Stimulated activated CD4-positive, alpha-beta T cell treated with anti-CD3 and anti-CD28 coated beads, TNF-alpha, amount 100 ng/mL, for 48 hours (primary cell): ENCODE results near the gene SLC27A6.
"Not testable (repeated sequence)": the region's sequence is repeated elsewhere in the genome, so short reads cannot be mapped to it uniquely, and the experiment has no call there.

Source experiments
- DNase-seq, 3 donors: peaks; one replicate each; pipeline ENCODE4 v3.0.0-alpha.2; 2020; ENCODE audit warnings: low read depth in 3 of 3

Gene SLC27A6, protein sequence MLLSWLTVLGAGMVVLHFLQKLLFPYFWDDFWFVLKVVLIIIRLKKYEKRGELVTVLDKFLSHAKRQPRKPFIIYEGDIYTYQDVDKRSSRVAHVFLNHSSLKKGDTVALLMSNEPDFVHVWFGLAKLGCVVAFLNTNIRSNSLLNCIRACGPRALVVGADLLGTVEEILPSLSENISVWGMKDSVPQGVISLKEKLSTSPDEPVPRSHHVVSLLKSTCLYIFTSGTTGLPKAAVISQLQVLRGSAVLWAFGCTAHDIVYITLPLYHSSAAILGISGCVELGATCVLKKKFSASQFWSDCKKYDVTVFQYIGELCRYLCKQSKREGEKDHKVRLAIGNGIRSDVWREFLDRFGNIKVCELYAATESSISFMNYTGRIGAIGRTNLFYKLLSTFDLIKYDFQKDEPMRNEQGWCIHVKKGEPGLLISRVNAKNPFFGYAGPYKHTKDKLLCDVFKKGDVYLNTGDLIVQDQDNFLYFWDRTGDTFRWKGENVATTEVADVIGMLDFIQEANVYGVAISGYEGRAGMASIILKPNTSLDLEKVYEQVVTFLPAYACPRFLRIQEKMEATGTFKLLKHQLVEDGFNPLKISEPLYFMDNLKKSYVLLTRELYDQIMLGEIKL

DNA sequence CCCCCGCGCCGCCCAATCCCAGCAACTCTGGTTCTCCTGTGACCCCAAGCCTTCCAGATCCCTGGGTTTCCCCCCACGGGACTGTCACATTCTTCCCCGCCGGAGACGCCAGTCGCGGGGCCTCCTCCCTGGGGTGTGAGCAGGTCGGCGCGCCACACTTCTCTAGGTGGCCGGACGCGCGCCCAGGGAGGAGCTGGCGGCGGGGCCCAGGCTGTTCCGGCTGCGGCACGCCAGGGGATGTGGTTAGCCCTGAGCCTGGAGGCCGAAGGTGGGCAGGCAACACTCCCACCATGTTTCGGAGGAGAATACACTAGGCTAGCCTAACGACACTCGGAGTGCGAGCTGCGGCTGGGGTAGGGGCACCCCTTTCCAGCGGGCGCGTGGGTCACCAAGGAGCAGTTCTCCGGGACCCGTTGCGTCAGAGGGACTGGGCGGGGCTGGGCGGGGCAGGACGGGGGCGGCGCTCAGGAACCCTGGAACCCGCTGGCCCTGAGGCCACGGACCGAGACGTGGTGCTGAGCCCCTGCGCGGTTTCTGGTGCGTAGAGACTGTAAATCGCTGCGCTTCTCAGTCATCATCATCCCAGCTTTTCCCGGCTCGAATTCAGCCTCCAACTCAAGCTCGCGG is at the start of gene SLC27A6:
Gene SLC27A6 (plus strand): TSS at position 478 of the 627 bp plus-strand sequence. CDS start 650 bp downstream, outside the sequence.
- no peak for DNase-seq

DNA sequence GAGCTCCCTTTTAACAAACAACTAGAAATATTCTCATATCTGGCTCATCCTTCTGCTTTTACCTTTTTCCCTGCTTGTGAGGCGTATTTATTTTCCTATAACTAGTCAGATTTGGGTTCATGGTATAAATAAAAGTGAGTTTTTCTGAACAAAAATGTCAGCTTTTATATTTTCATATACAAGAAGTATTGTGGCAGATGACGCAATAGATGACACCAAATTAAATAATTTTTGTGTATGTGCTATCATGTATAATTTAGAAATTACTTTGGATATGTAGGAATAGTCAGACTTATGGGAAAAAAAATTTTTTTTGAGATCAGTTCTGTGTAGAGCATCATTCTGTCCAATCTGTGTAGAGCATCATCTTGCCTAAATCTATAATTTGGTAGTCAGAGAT is 45.7 kb upstream of the SLC27A6 start:
- no peak for DNase-seq

DNA sequence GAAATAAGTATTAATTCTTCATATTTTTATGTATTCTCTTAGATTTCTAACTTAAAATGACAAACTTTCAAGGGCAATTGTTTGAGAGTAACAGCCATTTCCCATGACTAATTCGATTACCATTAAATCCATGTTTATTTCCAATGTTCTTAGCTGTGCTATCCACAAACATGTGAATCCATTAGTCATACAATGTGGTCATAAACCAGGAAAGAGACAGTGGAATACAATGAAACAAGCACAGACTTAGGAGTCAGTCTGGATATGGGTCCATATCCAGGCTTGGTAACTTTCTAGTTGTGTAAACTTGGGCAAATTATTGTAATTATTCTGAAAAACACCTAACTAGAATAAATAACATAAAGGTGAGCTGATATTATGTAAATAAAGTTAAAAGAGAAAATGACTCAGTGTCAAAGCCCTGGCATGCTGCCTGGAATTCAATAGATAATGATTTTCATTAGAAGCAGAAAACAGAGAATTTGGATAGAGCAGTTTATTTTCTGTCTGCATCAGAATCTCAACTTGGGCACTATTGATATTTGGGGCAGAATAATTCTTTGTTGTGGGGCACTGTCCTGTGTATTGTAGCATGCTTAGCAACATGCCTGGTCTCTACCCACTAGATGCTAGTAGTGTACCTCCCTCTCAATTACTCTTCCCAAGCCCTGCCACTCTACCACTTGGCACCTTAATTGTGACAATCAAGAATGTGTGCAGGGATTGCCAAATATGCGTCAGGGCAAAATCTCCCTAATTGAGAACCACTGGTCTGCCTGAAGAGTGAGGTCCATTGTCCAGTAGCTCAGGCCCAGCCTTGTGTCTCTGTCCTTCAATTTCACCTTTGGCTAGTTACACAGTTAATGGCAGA is 44.7 kb upstream of the SLC27A6 start:
- DNase-seq: no peak

DNA sequence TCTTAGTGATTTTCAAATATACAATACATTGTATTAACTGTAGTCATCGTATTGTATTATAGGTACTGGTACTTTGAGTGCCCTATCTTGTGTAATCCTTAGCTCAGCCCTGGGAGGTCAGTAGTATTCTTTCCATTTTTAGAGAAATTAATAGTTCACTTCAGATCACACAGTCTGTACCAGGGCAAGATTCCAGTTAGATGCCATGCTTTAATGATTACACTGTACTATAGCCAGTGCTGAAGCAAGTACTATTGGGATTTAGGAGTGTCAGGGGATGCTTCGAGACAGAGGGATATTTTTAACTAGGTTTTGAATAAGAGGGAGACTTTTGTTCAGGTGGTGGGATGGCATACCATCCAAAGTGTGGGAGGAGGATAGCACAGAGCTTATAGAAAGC is 41.0 kb upstream of the SLC27A6 start:
- DNase-seq: no peak

DNA sequence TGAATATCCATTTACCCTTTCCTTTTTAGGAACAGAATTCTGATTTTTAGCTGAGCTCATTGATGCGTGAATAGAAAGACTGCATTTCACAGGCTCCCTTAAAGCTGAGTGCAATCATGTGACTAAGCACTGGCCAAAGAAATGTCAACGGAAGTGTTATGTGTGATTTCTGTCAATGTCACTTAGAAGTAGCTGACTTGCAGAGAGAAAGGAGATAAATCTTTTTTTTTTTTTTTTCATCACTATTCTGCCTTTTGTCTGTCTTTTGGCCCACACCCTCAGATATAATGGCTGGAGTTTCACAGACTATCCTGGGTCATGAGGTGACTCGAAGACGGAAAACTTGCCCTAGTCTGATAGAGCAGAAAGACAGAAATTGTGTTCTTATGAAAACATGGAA is 39.3 kb upstream of the SLC27A6 start:
- no peak for DNase-seq

DNA sequence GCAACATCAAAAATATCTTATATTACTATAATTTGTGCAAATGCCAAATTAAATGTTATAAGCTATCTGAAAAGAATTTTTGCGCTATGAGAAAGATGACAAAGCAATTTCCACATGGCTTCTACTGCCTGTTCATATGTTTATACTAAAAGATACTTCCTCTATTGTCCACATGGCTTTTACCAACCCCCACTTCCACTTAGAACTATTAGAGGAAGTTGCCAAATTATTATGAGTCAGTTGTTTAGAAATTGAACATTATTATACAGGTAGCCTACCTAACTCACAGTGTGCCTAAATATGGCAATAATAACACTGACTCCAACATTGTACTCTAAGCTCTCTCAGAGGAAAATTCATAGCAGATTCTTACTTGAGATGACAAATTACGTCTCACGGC is 37.6 kb upstream of the SLC27A6 start:
- DNase-seq: no peak

DNA sequence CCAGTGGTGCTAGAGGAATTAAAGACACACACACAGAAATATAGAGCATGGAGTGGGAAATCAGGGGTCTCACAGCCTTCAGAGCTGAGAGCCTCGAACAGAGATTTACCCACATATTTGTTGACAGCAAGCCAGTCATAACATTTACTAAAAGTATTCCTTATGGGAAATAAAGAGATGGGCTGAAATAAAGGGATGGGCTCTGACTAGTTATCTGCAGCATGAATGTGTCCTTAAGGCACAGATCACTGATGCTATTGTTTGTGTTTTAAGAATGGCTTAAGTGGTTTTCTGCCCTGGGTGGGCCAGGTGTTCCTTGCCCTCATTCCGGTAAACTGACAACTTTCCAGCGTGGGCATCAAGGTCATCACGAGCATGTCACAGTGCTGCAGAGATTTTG is 33.1 kb upstream of the SLC27A6 start:
- not testable (repeated sequence) for DNase-seq

DNA sequence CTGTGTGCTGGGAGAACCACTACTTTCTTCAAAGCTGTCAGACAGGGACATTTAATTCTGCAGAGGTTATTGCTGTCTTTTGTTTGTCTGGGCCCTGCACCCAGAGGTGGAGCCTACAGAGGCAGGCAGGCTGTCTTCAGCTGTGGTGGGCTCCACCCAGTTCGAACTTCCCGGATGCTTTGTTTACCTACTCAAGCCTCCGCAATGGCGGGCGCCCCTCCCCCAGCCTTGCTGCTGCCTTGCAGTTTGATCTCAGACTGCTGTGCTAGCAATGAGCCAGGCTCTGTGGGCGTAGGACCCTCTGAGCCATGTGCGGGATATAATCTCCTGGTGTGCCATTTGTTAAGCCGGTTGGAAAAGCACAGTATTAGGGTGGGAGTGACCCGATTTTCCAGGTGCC is 22.2 kb upstream of the SLC27A6 start:
- DNase-seq: not testable (repeated sequence)

DNA sequence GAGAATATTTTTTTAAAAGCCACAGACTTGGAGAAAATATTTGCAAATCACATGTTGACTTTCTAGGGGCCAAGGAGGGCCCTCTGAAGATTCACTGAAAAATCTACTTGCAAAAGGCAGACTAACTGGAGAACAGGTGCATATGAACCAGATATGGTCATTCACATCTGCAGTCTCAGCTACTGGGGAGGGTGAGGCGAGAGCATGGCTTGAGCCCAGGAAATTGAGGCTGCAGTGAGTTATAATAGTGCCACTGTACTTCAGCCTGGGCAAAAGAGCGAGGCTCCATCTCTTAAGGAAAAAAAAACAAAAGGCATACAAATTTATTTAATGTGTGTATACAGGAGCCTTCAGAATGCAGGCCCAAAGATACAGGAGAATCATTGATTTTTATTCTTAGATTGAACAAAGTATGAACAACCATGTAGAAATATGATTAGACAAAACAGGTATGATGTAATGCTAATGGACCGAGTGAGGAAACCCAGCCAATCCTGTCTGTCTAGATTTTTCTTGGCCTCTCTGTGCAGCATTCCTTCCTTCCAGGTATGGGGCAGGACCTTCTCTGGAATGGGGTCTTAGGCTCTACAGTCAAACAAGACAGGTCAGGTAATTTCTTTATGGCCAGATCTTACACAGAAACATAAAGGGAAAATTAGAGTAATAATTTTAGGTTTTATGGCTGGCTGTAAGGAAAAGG is 15.3 kb upstream of the SLC27A6 start:
- no peak for DNase-seq

DNA sequence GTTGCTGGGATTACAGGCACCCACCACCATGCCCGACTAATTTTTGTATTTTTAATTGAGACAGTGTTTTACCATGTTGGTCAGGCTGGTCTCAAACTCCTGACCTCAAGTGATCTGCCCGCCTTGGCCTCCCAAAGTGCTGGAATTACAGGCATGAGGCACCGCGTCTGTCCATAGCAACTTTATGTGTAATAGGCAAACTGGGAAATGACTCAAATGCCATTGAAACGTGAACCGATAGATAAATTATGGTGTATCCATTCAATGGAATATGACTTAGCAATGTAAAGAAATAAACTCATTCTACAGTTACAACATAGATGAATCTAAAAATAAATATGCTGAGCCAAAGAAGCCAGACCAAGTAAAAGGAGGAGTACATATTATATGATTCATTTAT is 14.0 kb upstream of the SLC27A6 start:
- DNase-seq: not testable (repeated sequence)

DNA sequence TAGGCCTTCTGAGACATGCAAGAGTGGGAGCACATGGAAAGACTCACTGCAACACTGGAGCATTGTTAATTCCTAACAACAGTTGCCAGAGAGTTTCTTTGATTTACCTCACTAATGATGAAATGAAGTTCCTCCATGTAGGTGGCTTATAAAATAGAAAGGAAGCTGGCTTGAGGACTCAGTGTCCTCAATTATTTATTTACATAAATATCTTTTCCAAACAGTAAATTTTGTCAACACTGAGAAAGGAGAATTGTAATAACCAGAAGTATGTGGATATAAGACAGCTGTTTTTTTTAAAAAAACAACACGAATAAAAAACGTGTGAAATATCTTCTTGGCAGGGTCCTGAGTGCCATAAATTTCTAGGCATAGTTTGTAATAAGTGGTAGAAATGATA is 9.1 kb upstream of the SLC27A6 start:
- no peak for DNase-seq

DNA sequence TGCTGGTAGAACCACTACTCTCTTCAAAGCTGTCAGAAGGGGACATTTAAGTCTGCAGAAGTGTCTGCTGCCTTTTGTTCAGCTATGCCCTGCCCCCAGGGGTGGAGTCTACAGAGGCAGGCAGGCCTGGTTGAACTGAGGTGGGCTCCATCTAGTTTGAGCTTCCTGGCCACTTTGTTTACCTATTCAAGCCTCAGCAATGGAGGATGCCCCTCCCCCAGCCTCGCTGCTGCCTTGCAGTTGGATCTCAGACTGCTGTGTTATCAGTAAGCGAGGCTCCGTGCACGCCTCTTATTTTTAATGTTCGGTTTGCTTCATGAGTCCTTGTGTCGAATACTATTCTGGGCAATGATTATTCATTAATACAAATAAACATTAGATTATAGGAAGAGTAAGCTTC is 3.1 kb upstream of the SLC27A6 start:
- DNase-seq: no peak

DNA sequence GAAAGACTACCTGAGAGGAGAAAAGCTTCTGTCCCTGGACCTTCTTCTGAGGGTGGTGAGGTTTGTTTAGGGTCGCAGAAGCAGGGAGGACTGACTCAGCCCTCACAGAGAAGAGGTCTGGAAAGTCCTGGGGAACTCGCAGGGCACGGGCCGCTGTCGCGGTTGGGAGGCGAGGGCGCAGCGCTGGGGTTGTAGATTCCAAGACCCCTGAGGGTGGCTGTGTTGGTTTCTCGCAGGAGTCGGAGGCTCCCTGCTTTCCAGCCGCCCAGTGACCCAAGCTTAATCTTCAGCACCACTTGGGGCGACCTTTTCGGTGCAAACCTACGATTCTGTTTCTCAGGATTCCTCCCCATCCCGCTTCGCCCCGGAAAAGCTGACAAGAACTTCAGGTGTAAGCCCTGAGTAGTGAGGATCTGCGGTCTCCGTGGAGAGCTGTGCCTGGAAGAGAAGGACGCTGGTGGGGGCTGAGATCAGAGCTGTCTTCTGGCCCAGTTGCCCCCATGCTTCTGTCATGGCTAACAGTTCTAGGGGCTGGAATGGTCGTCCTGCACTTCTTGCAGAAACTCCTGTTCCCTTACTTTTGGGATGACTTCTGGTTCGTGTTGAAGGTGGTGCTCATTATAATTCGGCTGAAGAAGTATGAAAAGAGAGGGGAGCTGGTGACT is 482 bp downstream of the SLC27A6 start:
- no peak for DNase-seq

DNA sequence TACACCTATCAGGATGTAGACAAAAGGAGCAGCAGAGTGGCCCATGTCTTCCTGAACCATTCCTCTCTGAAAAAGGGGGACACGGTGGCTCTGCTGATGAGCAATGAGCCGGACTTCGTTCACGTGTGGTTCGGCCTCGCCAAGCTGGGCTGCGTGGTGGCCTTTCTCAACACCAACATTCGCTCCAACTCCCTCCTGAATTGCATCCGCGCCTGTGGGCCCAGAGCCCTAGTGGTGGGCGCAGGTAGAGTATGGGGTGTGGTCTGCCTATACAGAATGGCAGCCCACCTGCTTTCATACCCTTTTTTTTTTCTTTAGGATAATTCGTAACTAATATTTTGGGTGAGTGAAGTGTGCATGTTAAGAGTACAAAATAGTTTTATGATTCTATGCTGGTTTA is 1.1 kb downstream of the SLC27A6 start:
- no peak for DNase-seq

DNA sequence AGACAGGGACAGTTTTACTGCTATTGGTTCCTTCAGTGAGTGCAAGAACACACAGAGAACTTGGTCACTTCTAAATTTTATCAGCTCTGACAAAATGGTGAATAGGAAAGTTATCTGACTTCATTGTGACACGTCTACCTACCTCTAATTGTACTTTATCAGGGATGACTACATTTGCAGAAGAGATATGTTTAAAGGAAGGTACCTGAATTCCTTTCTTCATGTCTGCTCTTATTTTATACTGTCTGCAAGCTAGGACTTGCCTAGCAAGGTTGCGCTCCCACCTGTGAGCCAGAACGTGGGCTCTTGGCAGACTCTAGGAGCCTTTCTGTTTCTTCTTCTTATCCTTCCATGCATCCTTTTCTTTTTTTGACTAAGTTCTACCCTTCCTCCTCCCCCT is 1.6 kb downstream of the SLC27A6 start:
- DNase-seq: no peak

DNA sequence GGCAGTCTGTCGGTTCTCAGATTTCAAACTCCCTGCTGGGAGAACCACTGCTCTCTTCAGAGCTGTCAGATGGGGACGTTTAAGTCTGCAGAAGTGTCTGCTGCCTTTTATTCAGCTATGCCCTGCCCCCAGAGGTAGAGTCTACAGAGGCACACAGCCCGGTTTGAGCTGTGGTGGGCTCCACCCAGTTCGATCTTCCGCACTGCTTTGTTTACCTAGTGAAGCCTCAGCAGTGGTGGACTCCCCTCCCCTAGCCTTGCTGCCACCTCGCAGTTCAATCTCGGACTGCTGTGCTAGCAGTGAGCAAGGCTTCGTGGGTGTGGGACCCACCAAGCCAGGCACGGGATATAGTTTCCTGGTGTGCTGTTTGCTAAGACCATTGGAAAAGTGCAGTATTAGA is 8.0 kb downstream of the SLC27A6 start:
- DNase-seq: no peak

DNA sequence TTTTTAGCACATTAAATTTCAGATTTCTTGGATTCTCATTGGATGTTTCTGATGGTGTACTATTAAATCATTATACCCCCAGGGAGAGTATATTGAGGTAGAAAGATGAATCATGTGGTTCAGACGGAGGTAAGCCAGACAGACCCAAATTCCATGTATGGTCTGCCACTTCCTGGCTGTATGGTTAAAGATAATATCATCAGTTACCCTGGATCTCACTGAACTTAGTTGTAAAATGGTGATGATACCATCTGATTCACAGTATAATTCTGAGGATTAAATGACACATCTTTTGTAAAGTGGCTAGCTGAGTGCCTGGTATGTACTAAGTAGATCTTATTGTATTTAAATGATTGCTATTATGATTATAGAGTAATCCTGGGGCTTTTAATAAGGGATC is 9.3 kb downstream of the SLC27A6 start:
- no peak for DNase-seq

DNA sequence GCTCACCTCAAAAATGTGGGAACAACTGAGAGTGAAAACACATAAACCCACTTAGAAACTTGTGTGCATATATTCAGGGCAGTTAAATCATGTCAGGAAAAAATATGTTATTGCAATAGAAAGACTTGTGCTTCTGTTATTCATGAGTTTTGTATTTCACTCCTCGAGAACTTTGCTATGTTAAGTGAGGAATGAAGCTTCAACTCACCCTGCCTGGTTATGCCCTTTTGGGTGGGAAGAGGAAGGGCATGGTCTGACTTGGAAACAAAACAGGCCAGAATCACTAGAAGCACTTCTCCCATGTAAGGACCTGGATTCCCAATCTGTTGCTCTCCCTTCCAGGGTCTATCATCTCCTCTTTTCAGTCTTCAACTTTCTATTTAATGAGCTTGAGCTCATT is 14.5 kb downstream of the SLC27A6 start:
- DNase-seq: no peak

DNA sequence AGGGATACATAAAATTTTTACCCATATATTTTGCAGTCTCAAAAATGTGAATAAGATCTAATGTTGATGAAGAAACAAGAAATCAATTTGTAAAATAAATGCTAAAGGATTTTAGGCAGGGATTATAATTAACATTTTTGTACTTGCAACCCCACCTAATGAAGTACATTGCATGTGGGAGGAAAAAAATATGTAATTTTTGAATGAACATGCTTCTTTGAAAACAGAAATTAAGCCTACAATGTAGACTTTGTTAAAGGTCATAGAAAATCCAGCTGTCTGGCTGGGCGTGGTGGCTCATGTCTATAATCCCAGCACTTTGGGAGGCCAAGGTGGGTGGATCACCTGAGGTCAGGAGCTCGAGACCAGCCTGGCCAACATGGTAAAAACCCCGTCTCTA is 15.6 kb downstream of the SLC27A6 start:
- no peak for DNase-seq

DNA sequence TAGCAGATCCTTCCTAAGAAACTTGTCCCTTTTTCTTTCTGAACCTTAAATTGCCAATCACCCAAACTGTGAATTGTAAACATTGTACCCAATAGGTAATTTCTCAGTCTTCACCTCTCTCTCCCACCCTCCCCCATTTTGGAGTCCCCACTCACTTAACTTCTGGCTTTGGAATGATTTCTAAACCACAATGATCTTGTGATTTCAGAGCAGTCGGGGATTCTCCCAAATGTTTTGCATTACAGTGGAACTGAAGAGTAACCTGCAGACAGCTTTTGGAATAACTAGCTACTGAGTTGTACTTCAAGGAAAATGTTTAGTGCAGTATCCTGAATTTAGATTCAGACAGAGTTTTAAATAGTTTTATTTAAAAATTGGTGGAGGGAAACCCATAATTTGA is 19.2 kb downstream of the SLC27A6 start:
- no peak for DNase-seq

DNA sequence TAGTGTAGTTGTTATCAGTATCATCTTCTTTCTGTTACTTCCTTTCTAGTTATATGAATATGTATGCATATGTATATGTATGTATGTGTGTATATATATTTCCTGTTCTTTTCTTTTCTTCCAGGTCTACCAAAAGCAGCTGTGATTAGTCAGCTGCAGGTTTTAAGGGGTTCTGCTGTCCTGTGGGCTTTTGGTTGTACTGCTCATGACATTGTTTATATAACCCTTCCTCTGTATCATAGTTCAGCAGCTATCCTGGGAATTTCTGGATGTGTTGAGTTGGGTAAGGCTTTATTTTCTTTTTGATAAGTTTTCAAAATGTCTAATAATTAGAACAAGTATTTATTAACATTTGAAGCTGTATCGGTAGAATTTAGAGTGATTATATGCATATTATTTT is 23.2 kb downstream of the SLC27A6 start:
- no peak for DNase-seq
